Tibial nerve (tissue), 4 donors: Measurements from ENCODE around the gene SIRPA. TPM values are rescaled to one million over a fixed set of nuclear protein-coding genes. Genes with fewer than 3 reads are reported as not detected.

Experiments used
- DNase-seq, 2 donors: peaks; one replicate each; pipeline ENCODE4 v3.0.0-alpha.2; 2019; ENCODE audit warnings: low spot score in 2 of 2
- H3K27ac ChIP-seq, 4 donors: fragments of 200-600 bp; sonication (generic) in 3 of 4; one replicate each; pipeline ENCODE4 v1.5.1; 2017 to 2019; ENCODE audit warnings: mild to moderate bottlenecking in 1 of 4
- H3K27me3 ChIP-seq, 2 donors: fragments of 200-600 bp; sonication (generic) in 1 of 2; one replicate each; pipeline versions ENCODE4 v1.5.1 to v1.6.0; 2017 to 2019
- H3K36me3 ChIP-seq, 3 donors: fragments of 200-600 bp; sonication (generic); one replicate each; pipeline ENCODE4 v1.5.1; 2018 to 2019
- H3K4me1 ChIP-seq, 4 donors: fragments of 200-600 bp; sonication (generic) in 3 of 4; one replicate each; pipeline ENCODE4 v1.5.1; 2017 to 2019
- H3K4me3 ChIP-seq, 4 donors: fragments of 200-600 bp; sonication (generic) in 3 of 4; one replicate each; pipeline ENCODE4 v1.5.1; 2017 to 2019; ENCODE audit warnings: mild to moderate bottlenecking in 1 of 4, moderate library complexity in 1 of 4
- H3K9me3 ChIP-seq, 4 donors: fragments of 200-600 bp; sonication (generic) in 3 of 4; one replicate each; pipeline ENCODE4 v1.5.1; 2017 to 2019
- EP300 ChIP-seq, 2 donors: sonication (generic); formaldehyde crosslinking; IDR thresholded peaks; one replicate each; pipeline ENCODE4 v1.6.1; 2017; ENCODE audit warnings: antibody characterized with exemption in 2 of 2, mild to moderate bottlenecking in 1 of 2
- POLR2A ChIP-seq, 2 donors: fragments of 450-650 bp; IDR thresholded peaks; one replicate each; pipeline ENCODE4 v1.6.1; 2017; ENCODE audit warnings: antibody characterized with exemption in 2 of 2, mild to moderate bottlenecking in 2 of 2, moderate library complexity in 2 of 2
- WGBS, 2 donors: methylation state at CpG; one replicate each; pipeline ENCODE4 v1.1.5; 2018; 5-methylcytosine and 5-hydroxymethylcytosine counted together
- total RNA-seq, 4 donors: library from RNA; depleted of rRNA; stranded (reverse); fragments of >200 nt; gene quantifications; one replicate each; pipeline ENCODE4 v1.1.0, GENCODE V29; 2016
- TF ChIP-seq, protein P1 (sequence below), 5 experiments: fragments of 200-600 bp in 3 of 5; fragments of 450-650 bp in 2 of 5; sonication (generic) in 3 of 5; IDR thresholded peaks; one replicate each; pipeline ENCODE4 v1.5.1; 2016 to 2019; ENCODE audit warnings: antibody characterized with exemption in 5 of 5, mild to moderate bottlenecking in 3 of 5, moderate library complexity in 2 of 5

SIRPA gene
- total RNA-seq, 4 donors from 2014 or later = 31.7 to 53.0 (median 41.1) TPM

DNA sequence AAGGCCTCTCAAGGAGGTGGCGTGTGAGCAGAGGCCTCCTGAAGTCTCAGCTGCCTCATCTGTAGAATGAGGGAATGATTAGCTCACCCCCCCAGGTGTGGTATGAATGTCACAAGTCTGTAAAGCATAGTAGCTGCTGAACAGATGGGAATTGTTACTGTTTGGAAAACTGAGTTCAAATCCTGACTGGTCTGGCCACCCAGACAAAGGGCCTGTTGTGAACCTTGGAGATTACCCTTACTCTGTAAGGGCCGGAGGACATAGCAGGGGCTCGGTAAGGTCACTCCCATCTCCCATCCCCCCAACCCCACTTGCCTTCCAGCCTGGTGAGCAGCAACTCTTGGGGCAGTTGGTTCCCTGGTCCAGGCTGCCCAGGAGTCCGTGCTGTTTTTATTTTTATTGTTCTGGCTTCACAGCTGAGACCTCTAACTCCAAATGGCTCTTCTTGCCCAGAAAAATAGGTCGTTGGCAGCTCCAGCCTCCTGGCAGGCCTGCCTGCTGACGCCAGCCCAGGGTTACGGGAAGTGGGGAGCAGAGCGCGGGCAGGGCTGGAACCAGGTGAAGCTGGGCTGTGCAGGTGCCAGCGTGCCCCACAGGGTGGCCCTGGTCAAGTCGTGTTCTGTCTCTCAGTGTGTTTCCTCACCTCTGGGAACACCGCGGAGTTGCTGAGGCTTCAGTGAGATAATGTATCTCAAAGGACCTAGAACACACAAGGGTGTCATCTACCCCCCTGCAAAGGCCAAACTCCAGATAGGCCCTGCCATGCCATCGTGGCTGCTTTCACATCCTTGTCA is 4.5 kb upstream of the SIRPA start:
- WGBS, 2 donors = 60 to 76% methylated on average over 14 of the region's 14 CpGs

DNA sequence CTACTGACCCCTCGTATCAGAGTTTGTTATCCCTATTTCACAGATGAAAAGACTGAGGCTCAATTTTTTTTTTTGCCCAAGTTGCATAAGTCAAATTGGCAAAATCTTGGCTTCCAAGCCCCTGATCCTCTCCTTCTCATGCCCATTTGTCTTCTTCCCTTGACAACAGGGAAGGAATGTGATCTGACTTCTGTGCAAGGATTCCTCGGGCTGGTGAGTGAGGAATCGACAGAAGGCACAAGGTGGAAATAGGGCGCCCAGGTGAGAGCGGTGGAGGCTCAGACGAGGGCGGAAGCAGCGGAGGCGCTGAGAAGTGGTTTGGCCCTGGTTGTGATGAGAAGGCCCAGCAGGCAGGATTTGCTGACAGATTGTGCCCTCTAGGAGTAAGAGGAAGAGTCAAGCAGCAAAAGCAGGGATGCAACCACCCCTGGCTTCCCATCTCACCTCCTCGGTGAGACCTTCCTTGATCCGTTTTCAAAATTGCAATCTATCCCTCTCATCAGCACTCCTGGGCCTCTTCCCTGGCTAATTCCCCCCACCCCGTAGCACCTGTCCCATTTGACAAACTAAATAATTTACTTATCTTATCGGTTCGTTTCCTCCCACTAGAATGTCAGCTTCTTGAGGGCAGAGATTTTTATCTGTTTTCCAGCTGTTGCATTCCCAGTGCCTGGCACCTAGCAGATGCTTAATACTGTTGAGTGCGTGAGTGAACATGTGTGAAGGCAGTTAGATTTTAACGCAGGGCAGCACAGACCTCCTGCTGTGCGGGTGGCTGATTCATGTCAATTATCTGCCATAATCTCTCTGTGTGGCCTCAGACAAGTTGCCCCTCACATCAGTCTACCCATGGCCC is 3.7 kb upstream of the SIRPA start:
- no peak overlapping the region for H3K27ac ChIP-seq
- peaks cover 0 to 4% of the 10 kb centered on the region in 2 donors for H3K27me3 ChIP-seq

More for the DNA sequence above, 4.5 kb upstream of the SIRPA start:
- H3K36me3 ChIP-seq = no peaks in the 10 kb centered on the region
- H3K4me1 ChIP-seq = peaks cover 0 to 41% (median 7%) of the 10 kb centered on the region in 4 donors
- peaks cover 0 to 7% of the 10 kb centered on the region in 2 donors for H3K27me3 ChIP-seq
- TF ChIP-seq, protein P1, sequence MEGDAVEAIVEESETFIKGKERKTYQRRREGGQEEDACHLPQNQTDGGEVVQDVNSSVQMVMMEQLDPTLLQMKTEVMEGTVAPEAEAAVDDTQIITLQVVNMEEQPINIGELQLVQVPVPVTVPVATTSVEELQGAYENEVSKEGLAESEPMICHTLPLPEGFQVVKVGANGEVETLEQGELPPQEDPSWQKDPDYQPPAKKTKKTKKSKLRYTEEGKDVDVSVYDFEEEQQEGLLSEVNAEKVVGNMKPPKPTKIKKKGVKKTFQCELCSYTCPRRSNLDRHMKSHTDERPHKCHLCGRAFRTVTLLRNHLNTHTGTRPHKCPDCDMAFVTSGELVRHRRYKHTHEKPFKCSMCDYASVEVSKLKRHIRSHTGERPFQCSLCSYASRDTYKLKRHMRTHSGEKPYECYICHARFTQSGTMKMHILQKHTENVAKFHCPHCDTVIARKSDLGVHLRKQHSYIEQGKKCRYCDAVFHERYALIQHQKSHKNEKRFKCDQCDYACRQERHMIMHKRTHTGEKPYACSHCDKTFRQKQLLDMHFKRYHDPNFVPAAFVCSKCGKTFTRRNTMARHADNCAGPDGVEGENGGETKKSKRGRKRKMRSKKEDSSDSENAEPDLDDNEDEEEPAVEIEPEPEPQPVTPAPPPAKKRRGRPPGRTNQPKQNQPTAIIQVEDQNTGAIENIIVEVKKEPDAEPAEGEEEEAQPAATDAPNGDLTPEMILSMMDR (IDR thresholded peaks at IDR 0.05) = no peak
- TF ChIP-seq POLR2A (IDR thresholded peaks at IDR 0.05) (no peak), EP300 (IDR thresholded peaks at IDR 0.05) (no peak)
- no peak for DNase-seq
- H3K9me3 ChIP-seq = no peaks in the 10 kb centered on the region
- no peak overlapping the region for H3K4me3 ChIP-seq
- no peak overlapping the region for H3K27ac ChIP-seq

DNA sequence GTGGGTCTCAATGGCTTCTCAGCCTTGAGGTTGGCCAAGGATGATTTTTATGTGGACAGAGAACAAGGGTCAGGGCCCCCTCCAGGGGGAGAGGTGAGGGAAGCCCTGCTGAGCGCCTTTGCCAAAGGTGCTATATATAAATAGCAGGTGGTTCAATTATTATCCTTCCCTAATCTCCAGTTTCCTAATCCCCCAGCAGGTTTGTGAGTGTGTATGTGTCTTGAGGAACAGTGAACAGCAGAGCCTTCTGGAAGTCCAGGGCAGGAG is 3.2 kb upstream of the SIRPA start:
- Histone ChIP-seq H3K9me3 (no peaks in the 10 kb centered on the region), H3K4me3 (no peak overlapping the region), H3K36me3 (no peaks in the 10 kb centered on the region), H3K4me1 (peaks cover 0 to 50% (median 14%) of the 10 kb centered on the region in 4 donors), H3K27ac (no peak overlapping the region), H3K27me3 (peaks cover 0 to 4% of the 10 kb centered on the region in 2 donors)
- no peak for TF ChIP-seq POLR2A (IDR thresholded peaks at IDR 0.05)
- TF ChIP-seq EP300 (IDR thresholded peaks at IDR 0.05) = no peak
- TF ChIP-seq, protein P1 (IDR thresholded peaks at IDR 0.05) = no peak
- DNase-seq = no peak
- 92 to 100% methylated on average over 1 of the region's 1 CpG for WGBS, 2 donors

More for the DNA sequence above, 3.7 kb upstream of the SIRPA start:
- Histone ChIP-seq H3K4me3 (no peak overlapping the region), H3K4me1 (peaks cover 0 to 49% (median 14%) of the 10 kb centered on the region in 4 donors), H3K9me3 (no peaks in the 10 kb centered on the region), H3K36me3 (no peaks in the 10 kb centered on the region)
- TF ChIP-seq EP300 (IDR thresholded peaks at IDR 0.05) = no peak
- no peak for TF ChIP-seq POLR2A (IDR thresholded peaks at IDR 0.05)
- TF ChIP-seq, protein P1 (IDR thresholded peaks at IDR 0.05) = no peak
- no peak for DNase-seq
- 90 to 91% methylated on average over 17 of the region's 17 CpGs for WGBS, 2 donors

DNA sequence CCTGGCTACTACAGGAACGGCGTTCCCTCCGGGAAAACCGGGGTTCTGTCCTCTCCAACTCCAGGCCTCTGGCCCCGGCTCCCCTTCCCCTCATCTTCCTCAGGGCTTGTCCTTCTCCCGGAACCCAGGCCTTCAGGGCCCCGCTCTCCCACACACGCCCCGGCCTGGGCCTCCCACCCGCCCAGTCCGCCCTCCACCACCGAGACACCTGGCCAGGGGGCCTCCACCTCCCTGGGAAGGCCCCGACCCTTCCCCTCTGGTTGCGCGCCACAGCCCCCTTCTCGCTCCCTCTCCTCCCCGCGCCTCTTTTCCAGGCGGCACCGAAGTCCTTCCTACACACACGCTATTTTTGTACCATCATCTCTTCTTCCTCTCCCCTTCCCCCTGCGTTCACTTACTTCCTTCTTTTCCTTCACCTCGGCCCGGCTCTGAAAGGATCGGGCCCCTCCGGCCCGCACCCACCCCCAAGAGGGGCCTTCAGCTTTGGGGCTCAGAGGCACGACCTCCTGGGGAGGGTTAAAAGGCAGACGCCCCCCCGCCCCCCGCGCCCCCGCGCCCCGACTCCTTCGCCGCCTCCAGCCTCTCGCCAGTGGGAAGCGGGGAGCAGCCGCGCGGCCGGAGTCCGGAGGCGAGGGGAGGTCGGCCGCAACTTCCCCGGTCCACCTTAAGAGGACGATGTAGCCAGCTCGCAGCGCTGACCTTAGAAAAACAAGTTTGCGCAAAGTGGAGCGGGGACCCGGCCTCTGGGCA is 1.3 kb upstream of the SIRPA start:
- peaks cover 0 to 63% (median 23%) of the 10 kb centered on the region in 4 donors for H3K4me1 ChIP-seq
- no peaks in the 10 kb centered on the region for H3K9me3 ChIP-seq

More for the DNA sequence above, 1.3 kb upstream of the SIRPA start:
- Histone ChIP-seq H3K27me3 (peaks cover 0 to 3% of the 10 kb centered on the region in 2 donors), H3K27ac (peak overlapping the region; percentile 79 to 96 (median 92)), H3K36me3 (no peaks in the 10 kb centered on the region), H3K4me3 (peak overlapping the region; percentile 49 to 89 (median 70))
- TF ChIP-seq EP300 (IDR thresholded peaks at IDR 0.05) (peak in 1 of 2 donors; percentile 61), POLR2A (IDR thresholded peaks at IDR 0.05) (no peak)
- TF ChIP-seq, protein P1 (IDR thresholded peaks at IDR 0.05) = no peak
- 15 to 20% methylated on average over 46 to 53 of the region's 54 CpGs for WGBS, 2 donors
- DNase-seq = peak in 1 of 2 donors; percentile 40
